CD4-positive, alpha-beta T cell treated with Interleukin-15 for 1 hour (primary cell): ENCODE results near the gene RGPD6.
"Not testable (repeated sequence)": the region's sequence is repeated elsewhere in the genome, so short reads cannot be mapped to it uniquely, and the experiment has no call there.

ENCODE experiments used
- DNase-seq: peaks from one replicate; pipeline ENCODE4 v3.0.0-alpha.2; 2020

Gene RGPD6

GRCh38 chr2:110480084-110480483 lies 96.9 kb downstream of the RGPD6 start:
- DNase-seq = not testable (repeated sequence)

- not testable (repeated sequence) for DNase-seq
Measured at GRCh38 chr2:110477370-110477769, 99.7 kb downstream of the RGPD6 start.

- DNase-seq = not testable (repeated sequence)
Measured at GRCh38 chr2:110476952-110477351, 100.1 kb downstream of the RGPD6 start.

- not testable (repeated sequence) for DNase-seq
Measured at GRCh38 chr2:110475627-110476359, 101.2 kb downstream of the RGPD6 start.

- DNase-seq = not testable (repeated sequence)
Measured at GRCh38 chr2:110474898-110475297, 102.1 kb downstream of the RGPD6 start.

GRCh38 chr2:110473059-110473358 lies 104.0 kb downstream of the RGPD6 start:
- DNase-seq = not testable (repeated sequence)

- DNase-seq = not testable (repeated sequence)
Measured at GRCh38 chr2:110472171-110473058, 104.6 kb downstream of the RGPD6 start, which contains the start of gene LIMS4. Gene LIMS4 (minus strand): TSS chr2:110472816. CDS start chr2:110472778, 38 bp downstream.

GRCh38 chr2:110468921-110469320 lies 108.1 kb downstream of the RGPD6 start:
- DNase-seq = not testable (repeated sequence)

- not testable (repeated sequence) for DNase-seq
Measured at GRCh38 chr2:110465312-110465711, 111.7 kb downstream of the RGPD6 start.
